ENCODE measurements around the gene MSTO1.
"Not testable (repeated sequence)": the region's sequence is repeated elsewhere in the genome, so short reads cannot be mapped to it uniquely, and the experiment has no call there.

Gene MSTO1

GRCh38 chr1:155613226-155613625, 3.2 kb downstream of the MSTO1 start:
- not testable (repeated sequence) for DNase-seq (ENCODE audit: low spot score)

GRCh38 chr1:155622191-155622590, 12.2 kb downstream of the MSTO1 start:
- DNase-seq (ENCODE audit: low spot score), result no peak

- DNase-seq (ENCODE audit: low spot score), result no peak
Measured at GRCh38 chr1:155623357-155623756, 13.3 kb downstream of the MSTO1 start.

DNA sequence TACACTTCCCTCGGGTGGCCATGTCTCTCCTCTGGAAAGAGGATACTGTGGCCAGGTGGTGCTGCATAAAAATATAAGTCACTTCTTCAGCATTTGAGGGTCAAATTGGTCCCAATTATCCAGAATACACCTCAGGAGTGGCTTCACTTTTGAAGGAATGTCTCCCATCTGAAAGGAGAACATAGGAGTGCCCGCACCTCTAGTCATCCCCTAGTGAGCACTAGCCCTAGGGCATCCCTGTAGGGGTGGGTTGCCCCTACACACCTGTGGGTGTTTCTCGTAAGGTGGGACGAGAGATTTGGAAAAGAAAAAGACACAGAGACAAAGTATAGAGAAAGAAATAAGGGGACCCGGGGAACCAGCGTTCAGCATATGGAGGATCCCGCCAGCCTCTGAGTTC, 16.4 kb downstream of the MSTO1 start:
- DNase-seq (ENCODE audit: low spot score), result not testable (repeated sequence)

DNA sequence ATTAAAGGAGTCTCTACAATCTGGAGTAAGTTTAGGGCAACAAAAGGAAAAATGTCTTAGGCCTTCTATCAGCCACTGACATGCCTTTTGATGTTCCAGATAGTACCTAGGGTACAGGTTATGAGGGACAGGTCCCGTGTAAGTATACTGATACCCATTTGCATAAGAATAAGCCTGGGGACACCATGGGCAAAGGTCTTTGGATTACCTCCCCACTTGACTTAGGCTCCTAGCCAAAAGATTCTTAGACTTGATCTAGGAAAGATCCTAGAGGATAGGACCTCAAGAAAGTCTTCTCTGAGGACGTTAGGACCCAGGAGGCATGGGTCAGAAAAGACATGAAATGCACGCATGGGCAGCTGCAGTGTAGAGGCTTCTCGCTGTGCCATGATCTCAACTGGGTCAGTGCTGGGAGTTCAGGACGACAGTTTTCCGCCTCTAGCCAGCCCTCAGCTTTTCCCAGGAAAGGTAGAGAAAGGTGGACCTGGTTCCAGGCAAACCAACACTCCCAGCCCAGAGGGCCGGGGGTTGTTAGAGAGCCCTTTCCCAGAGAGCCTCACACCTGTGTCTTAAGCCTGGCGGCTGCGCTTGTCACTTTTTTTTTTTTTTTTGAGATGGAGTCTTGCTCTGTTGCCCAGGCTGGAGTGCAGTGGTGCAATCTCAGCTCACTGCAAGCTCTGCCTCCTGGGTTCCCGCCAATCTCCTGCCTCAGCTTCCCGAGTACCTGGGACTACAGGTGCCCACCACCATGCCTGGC, 26.6 kb downstream of the MSTO1 start:
- DNase-seq (ENCODE audit: low spot score), result no peak

GRCh38 chr1:155640367-155640766, 30.3 kb downstream of the MSTO1 start:
- no peak for DNase-seq (ENCODE audit: low spot score)

DNA sequence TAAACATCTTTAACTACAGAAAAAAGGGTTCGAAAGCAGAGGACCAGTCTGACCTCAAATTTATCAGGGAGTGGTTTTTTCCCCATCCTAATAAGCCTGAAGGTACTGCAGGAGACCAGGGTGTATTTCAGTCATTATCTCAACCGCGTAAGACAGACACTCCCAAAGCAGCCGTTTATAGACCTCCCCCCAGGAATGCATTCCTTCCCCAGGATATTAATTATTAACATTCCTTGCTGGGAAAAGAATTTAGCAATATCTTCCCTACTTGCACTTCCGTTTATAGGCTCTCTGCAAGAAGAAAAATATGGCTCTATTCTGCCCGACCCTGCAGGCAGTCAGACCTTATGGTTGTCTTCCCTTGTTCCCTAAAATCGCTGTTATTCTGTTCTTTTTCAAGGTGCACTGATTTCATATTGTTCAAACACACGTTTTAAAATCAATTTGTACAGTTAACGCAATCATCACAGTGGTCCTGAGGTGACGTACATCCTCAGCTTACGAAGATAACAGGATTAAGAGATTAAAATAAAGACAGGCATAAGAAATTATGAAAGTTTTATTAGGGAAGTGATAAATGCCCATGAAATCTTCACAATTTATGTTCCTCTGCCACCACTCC, 32.7 kb downstream of the MSTO1 start:
- DNase-seq (ENCODE audit: low spot score), result not testable (repeated sequence)

GRCh38 chr1:155643230-155643629, 33.2 kb downstream of the MSTO1 start:
- no peak for DNase-seq (ENCODE audit: low spot score)

- DNase-seq (ENCODE audit: low spot score), result no peak
Measured at GRCh38 chr1:155645034-155645598, 35.1 kb downstream of the MSTO1 start.

GRCh38 chr1:155645648-155646047, 35.6 kb downstream of the MSTO1 start:
- peak; percentile 15 for DNase-seq (ENCODE audit: low spot score)

GRCh38 chr1:155646307-155646706, 36.3 kb downstream of the MSTO1 start:
- DNase-seq (ENCODE audit: low spot score), result no peak

DNA sequence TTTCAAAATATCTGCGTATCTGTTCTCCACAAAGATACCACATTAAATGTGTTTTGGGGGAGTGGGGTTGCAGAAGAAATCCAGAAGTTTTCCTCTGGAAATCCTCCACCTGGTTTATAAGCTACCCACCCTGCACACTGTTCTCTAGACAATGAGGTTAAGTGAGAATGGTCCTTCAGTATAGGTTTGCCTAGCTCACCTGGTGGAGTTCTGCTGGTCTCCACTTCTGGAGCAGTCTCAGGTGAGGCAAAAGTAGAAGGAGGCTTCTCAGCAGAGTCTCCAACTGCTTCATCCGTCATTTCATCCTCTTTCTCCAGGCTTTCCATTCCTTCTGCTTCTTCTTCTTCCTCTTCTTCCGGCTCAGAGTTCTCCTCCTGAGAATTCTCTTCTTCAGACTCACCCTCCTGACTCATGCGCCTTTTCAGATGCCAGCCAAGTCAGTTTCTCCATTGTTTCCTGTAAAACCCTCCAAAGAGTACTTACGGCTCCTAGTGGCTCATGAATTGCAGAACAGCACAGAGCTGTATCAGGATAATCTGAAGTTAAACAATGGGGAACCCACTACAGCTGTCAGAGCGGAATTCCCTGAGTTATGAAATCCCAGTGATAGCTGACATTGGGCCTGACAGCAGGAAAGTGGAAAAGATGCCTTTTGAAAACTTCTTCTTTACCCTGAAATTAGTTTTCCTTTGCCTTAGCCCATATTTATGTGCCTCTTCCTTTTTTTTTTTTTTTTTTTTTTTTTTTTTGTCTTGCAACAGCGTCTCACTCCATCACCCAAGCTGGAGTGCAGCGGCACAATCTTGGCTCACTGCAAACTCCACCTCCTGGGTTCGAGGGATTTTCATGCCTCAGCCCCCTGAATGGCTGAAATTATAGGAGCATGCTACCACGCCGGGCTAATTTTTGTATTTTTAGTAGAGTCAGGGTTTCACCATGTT, 38.5 kb downstream of the MSTO1 start:
- peak; percentile 64 for DNase-seq (ENCODE audit: low spot score)

GRCh38 chr1:155649676-155650075, 39.7 kb downstream of the MSTO1 start:
- no peak for DNase-seq (ENCODE audit: low spot score)

GRCh38 chr1:155650231-155650757, 40.3 kb downstream of the MSTO1 start:
- DNase-seq (ENCODE audit: low spot score), result no peak

DNA sequence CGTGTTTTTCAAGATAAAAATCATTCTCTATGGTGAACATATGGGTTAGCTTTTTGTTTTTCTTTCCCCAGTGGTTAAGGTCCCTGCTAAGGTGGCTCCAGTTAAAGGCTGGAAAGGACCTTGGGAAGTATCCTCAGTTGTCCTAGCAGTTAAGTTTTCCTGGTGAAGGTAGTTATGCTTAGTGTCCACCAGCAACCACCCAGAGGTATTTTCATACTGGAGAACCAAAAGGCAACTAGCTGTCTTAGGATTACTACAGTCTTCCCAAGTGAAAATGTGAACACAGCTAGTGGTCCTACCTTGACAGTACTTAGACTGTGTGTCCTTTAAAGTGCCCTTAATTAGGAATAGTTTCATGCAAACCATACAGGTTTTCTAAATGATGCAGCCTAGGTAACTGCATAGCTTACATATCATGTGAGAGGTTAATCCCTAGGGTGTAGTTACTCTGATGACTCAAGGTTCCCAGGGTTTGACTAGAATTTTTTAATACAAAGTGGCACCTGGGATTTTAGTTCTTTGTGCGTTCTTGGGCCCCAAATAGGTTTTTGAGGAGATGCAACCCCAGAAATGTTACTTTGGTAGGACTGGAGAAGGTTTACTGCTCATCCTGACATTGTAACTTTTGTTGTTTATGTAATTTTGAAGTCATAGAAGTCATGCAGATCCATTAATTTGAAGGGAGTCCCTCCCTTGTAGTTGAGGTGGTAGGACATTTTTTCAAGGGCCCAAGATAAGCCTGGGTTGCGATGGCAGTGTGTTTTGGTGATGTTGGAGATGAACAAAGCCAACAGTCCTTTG, 42.0 kb downstream of the MSTO1 start:
- no peak for DNase-seq (ENCODE audit: low spot score)

GRCh38 chr1:155652951-155653350, 42.9 kb downstream of the MSTO1 start:
- DNase-seq (ENCODE audit: low spot score), result no peak

- DNase-seq (ENCODE audit: low spot score), result no peak
Measured at GRCh38 chr1:155657463-155657862, 47.4 kb downstream of the MSTO1 start.

- not testable (repeated sequence) for DNase-seq (ENCODE audit: low spot score)
Measured at GRCh38 chr1:155661239-155661638, 51.2 kb downstream of the MSTO1 start.
